Measurements from ENCODE around the gene BRD3OS. TPM values are rescaled to one million over a fixed set of nuclear protein-coding genes. Genes with fewer than 3 reads are reported as not detected.

The BRD3OS gene
- total and polyA plus RNA-seq, 2 of the 13 experiments (the other 11 are each of a cell fraction or from before 2014, with no cell fraction given) = 4.9 to 5.7 TPM

- TF ChIP-seq PRDM15 (CRISPR knock-in tag; IDR thresholded peaks at IDR 0.05) = peak; percentile 51; the same call in 1 of the 2 replicates
- TF ChIP-seq CCDC6 (CRISPR knock-in tag; IDR thresholded peaks at IDR 0.05) = 0 out of 2 replicates have a peak, but pooled peaks have one; percentile 23
- no peak for TF ChIP-seq ZNF563 (CRISPR knock-in tag; IDR thresholded peaks at IDR 0.05)
- no peak for TF ChIP-seq ZNF138 (CRISPR knock-in tag; IDR thresholded peaks at IDR 0.05; ENCODE audit: low read depth)
- no peak for TF ChIP-seq ZNF670 (CRISPR knock-in tag; IDR thresholded peaks at IDR 0.05; ENCODE audit: borderline replicate concordance)
- TF ChIP-seq FOXK2 (IDR thresholded peaks at IDR 0.05) = no peak
- TF ChIP-seq ELF1 (CRISPR knock-in tag; IDR thresholded peaks at IDR 0.05) = peak; percentile 47
- no peak for TF ChIP-seq CREM (IDR thresholded peaks at IDR 0.05)
- TF ChIP-seq CREM (CRISPR knock-in tag; IDR thresholded peaks at IDR 0.05) = no peak
- no peak for TF ChIP-seq MAFF (IDR thresholded peaks at IDR 0.05; ENCODE audit: low read depth, low read length)
- TF ChIP-seq, protein P1, sequence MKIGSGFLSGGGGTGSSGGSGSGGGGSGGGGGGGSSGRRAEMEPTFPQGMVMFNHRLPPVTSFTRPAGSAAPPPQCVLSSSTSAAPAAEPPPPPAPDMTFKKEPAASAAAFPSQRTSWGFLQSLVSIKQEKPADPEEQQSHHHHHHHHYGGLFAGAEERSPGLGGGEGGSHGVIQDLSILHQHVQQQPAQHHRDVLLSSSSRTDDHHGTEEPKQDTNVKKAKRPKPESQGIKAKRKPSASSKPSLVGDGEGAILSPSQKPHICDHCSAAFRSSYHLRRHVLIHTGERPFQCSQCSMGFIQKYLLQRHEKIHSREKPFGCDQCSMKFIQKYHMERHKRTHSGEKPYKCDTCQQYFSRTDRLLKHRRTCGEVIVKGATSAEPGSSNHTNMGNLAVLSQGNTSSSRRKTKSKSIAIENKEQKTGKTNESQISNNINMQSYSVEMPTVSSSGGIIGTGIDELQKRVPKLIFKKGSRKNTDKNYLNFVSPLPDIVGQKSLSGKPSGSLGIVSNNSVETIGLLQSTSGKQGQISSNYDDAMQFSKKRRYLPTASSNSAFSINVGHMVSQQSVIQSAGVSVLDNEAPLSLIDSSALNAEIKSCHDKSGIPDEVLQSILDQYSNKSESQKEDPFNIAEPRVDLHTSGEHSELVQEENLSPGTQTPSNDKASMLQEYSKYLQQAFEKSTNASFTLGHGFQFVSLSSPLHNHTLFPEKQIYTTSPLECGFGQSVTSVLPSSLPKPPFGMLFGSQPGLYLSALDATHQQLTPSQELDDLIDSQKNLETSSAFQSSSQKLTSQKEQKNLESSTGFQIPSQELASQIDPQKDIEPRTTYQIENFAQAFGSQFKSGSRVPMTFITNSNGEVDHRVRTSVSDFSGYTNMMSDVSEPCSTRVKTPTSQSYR (CRISPR knock-in tag; IDR thresholded peaks at IDR 0.05; ENCODE audit: borderline replicate concordance) = no peak
- no peak for TF ChIP-seq NR3C1 (CRISPR knock-in tag; IDR thresholded peaks at IDR 0.05)
- no peak for TF ChIP-seq U2AF2 (IDR thresholded peaks at IDR 0.05; ENCODE audit: low read depth, low read length)
- TF ChIP-seq HOXA3 (CRISPR knock-in tag; IDR thresholded peaks at IDR 0.05) = peak; percentile 19; the same call in 1 of the 2 replicates
- TF ChIP-seq SMYD3 (CRISPR knock-in tag; IDR thresholded peaks at IDR 0.05) = no peak
- TF ChIP-seq HDAC1 (CRISPR knock-in tag; IDR thresholded peaks at IDR 0.05) = peak; percentile 79
- TF ChIP-seq RFX3 (CRISPR knock-in tag; IDR thresholded peaks at IDR 0.05) = no peak
- peak; percentile 57; the same call in 1 of the 2 replicates for TF ChIP-seq NR0B2 (CRISPR knock-in tag; IDR thresholded peaks at IDR 0.05)
- peak; percentile 78; the same call in 1 of the 2 replicates for TF ChIP-seq ZNF44 (CRISPR knock-in tag; IDR thresholded peaks at IDR 0.05)
- no peak for TF ChIP-seq NFIB (CRISPR knock-in tag; IDR thresholded peaks at IDR 0.05; ENCODE audit: borderline replicate concordance)
- TF ChIP-seq ZNF674 (CRISPR knock-in tag; IDR thresholded peaks at IDR 0.05; ENCODE audit: low read depth) = no peak
Measured at GRCh38 chr9:133992780-133993634, 32.3 kb upstream of the BRD3OS start (continued).
